NCI-H69 (cell line): ENCODE measurements around the gene CHST8.

ENCODE experiments used
- DNase-seq: peaks from one replicate; lab custom pipeline; 2025; lab: John Stamatoyannopoulos, UW

Gene CHST8

DNA sequence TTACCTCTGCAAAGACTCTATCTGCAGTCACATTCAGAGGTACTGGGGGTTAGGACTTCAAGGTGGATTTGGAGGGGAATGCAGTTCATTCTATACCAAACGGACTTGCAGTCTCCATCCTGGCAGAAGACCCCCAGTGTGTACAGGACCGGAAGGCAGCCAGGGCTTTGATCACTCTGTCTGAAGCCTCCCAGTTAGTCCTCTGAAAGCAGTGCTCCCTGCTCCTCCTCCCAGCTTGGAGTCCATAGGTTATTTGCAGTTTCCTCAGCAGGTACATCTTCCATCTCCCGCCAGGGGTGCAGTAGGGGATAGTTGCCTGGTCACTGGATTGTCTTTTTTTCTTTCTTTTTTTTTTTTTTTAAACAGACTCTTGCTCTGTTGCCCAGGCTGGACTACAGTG lies 96.1 kb downstream of the CHST8 start:
- no peak for DNase-seq

DNA sequence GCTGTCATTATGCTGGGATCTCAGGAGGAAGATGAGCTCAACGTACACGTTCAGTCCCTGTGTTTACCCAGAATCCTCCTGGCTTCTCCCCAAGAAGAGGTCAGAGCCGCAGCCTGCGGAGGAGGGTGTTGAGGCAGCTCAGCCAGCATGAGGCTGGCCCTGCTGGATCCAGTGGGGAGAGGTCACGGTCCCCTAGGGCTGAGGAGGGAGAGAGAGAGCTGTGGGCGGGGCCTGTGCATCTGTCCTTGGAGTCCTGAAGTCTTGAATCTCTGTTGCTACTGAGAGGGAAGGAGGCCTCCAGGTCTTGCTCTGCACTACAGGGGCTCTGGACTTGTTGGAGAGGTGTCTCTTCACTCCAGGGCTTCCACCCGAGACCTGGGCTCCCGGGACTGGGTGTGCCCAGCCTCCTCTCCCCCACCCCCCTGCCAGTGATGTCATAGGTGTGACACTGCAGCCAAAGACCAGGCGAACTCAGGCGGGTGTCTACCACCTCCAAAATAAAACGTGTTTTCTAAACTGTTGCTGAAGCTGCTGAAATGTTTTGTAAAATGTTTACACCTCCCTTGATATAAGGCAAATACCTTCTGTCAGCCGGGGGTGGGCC lies 97.0 kb downstream of the CHST8 start:
- DNase-seq, result no peak

DNA sequence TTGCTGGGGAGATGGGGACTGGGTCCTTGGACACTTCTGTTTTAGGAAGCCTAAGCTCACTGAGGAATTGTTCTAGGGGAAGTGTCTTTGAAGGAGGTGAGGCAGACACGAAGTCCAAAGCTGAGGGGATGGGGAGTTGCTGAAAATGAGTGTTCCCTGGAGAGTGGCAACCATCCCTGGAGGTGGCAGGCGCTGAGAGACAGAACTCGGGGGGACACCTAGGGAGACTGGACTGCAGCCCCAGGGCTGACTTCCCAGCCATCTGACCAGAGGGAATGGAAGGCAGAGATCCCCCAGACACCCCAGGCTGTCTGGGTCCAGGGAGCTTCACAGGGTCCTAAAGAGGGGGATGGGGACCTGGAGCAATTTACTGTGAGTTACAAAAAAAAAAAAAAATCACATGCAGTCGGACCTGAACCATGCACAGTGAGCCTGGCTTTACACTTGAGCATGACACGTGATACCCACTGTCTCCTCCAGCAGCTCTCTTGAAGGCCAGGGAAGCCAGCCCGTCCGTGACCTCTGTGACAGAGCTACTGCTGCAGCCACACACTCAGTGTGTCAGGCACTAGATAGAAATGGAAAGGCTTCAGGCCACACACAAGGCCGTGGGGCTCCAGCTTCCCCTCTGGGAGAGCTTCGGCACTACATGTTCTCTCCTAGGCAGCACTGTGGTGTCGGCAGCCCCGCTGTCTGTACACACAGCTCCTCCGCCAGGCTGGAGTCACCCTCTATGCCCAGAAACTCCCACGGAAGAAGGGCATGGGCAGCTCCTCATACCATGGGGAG lies 97.8 kb downstream of the CHST8 start:
- DNase-seq, result no peak

DNA sequence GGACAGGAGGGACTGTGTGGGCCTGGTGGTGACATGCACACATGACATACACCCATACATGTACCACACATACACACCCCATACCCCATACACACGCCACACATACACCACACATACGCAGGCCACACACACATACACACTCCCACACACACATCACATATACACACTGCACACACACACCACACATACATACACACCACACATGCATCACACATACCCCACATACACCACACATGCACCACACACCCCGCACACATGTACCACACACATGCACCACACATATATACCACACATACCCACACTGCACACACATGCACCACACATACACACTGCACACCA lies 98.4 kb downstream of the CHST8 start:
- no peak for DNase-seq

DNA sequence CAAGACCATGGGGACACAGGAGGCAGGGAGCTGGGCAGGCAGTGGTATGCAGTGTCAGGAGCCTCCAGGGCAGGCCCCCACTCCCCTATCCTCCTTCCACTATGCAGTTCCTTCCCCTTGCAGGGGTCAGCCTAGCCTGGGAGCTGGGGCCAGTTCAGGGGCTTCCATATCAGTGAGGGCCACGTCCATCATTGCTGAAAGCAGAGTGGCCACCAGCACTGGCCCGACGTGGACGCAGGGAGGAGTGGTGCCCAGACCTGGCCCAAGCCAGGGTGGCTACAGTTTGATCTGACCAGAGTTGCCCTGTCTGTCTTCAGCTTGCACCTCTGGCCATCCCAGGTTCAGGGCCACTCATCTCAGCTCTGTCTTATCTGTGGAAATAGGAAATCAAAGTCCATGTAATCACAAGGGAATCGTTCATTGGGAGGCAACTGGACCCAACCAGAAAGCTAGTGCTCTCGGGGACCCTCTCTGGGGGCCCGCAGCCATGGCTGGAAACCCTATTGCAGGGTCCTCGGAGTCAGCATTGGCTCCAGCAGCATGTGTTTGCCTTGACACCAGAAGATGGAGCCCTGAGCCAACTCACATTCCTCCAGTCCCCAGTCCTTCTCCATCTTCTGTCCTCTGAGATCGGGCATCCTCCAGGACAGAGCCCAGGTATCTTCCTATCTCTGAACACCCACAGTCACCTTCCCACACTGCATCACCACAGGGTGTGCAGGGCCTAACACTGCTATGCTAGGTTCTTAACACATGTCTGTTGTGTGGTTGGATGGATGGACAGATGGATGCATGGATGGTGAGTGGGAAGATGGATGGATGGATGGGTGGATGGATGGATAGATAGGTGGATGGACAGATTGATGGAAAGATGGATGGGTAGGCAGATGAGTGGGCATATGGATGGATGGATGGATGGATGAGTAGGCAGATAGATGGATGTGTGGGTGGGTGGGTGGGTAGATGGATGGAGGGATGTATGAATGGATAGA lies 99.2 kb downstream of the CHST8 start:
- DNase-seq, result peak; percentile 17

DNA sequence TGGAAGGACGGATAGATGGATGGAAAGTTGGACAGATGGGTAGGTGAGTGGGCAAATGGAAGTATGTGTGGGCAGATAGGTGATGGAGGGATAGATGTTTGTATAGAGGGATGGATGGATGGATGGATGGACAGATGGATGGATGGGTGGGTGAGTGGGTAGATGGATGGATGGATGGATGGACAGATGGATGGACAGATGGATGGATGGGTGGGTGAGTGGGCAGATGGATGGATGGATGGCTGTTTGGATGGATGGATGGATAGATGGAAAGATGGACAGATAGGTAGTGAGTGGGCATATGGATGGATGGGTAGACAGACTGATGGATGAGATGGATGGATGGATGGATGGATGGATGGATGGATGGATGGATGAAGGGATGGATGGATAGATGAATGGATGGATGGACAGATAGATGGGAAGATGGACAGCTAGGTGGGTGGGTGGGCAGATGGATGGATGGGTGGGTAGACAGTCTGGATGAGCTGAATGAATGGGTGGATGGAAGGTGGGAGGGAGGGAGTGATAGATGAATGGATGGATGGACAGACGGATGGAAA lies 100.1 kb downstream of the CHST8 start:
- no peak for DNase-seq

DNA sequence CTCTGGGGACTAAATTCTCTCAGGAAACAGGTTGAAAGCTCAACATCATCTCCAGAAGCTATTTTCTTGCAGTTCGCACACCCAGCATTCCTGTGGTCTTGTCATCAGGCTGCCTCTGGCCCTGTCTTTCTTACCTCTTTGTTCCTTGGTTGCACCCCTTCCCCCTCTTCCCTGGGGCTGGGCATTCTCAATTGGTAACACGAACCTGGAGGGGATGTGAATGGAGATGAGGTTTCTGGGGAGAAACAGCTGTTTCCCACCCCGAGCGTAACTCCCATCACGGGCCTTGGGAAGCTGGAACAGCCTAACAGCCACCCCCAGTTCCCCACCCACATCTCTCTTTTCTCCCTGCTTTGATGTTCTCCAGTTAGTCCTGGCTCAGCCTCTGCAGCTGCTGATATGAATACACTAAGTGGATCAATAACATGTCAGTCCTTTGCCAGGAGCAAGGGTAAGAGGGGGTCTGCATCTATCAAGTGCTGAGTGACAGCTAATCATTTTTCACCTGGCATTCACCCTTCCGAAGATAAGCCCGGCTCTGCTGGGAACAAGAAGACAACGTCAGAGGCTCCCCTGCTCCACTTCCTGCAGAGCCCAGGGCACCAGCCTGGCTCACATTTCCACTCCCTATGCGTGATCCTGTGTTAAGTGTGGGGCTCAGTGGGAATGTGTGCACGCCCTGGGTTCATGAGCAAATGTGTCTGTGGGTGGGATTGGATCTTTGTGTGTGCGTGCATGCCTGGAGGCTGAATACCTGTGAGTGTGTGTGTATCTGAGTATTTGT lies 100.9 kb downstream of the CHST8 start:
- DNase-seq, result no peak

DNA sequence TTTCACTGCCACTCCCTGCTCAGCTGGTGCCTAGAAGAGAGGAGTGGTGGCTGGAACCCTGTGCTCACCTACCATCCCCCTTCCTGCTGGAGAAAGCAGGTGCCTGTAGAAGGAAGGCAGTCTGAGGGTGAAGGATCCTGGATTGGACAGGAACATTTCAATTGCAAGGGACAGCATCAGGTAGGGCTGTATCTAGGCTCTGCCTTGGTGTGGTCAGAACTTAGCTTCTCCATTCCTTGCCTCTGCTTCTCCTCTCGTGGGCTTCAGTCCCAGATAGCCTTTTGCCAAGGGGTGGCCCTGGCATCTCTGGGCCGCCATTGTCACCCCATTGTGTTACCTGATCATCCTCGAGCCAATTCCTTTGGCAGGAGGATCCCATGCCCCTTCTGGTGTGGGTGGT lies 101.8 kb downstream of the CHST8 start:
- DNase-seq, result no peak

DNA sequence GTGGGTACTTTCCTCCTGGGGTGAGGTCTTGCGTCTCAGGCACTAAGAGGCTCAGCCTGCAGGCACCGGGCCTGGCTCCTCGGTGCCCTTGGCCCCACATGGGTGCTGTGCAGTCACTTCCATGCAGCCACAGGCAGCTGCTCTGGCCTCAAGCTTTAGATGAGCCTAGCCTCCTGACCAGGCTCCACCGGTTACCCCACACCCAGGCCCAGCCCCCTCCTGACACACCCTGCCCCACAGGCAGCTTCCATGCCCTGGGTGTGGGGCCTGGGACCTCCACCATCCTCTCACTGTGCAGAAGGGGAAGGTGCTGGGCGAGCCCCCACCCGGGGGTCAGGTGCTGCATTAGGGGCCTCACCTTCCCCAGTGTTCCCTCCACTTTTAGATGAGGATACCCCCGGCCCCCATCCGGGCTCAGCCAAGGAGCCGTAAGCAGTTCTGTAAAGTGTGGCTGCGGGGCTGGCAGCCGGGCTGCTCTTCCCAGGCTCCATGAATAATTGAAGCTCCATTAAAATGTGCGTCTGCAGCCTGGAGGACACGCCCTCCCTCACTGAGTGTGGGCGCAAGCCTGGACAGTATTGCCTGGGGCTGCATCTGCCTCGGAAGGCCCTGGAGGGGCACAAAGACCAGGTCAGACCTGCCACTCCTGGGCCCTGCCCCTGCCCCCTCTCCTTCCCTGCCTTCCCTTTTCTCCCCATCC lies 102.4 kb downstream of the CHST8 start:
- DNase-seq, result peak; percentile 18

DNA sequence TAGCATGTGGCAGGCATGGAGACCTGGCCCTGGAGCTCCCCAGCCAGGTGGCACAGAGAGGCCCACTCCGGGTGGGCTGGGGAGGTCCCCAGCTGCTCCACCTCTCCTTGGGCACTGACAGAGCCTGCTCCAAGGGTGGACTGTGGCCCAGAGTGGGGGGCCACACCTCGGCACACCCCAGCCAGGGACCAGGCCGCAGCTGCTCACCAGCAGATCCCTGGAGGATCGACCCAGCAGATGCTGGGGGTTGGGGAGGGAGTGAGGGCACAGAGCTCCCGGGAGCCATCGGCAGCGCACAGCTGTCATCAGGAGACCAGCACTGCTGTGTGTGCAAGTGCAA lies 102.9 kb downstream of the CHST8 start:
- DNase-seq, result peak; percentile 11

DNA sequence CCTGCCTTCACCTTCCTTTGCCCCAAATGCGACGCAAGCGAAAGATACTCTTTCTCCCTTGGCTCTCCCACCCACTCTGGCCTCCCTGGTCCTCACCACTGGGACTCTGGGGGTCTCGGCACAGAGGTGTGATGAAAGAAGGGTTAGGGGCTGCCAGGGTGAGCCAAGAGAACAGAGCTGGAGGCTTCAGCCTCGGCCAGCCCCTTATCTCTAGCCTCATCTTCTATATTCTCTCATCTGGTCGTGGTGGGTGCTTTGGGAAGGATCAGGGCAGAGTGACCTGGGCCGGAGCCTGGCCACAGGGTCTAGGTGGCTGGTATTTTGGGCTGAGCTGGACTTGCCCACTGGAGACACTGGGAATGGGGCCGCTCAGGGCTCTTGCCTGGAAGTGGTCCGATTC lies 103.8 kb downstream of the CHST8 start:
- no peak for DNase-seq

DNA sequence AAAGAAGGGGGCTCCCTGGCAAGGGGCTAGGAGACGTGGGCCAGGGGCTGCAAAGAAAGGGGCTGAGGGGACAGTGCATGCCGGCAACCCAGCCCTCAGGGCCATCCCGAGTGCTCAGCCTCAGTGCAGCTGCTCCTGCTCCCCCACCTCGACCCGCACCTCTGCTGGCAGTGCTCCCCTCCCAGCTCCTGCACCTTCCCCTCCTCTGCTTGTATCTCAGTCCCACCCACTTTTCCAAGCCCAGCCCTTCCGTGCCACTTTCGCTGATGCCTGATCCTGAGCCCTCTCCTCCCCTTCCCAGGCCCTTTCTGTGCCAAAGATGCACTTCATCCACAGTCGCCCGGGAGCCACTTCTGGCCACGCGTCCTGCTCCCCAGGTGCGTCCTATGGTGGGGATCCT lies 105.0 kb downstream of the CHST8 start:
- DNase-seq, result no peak

DNA sequence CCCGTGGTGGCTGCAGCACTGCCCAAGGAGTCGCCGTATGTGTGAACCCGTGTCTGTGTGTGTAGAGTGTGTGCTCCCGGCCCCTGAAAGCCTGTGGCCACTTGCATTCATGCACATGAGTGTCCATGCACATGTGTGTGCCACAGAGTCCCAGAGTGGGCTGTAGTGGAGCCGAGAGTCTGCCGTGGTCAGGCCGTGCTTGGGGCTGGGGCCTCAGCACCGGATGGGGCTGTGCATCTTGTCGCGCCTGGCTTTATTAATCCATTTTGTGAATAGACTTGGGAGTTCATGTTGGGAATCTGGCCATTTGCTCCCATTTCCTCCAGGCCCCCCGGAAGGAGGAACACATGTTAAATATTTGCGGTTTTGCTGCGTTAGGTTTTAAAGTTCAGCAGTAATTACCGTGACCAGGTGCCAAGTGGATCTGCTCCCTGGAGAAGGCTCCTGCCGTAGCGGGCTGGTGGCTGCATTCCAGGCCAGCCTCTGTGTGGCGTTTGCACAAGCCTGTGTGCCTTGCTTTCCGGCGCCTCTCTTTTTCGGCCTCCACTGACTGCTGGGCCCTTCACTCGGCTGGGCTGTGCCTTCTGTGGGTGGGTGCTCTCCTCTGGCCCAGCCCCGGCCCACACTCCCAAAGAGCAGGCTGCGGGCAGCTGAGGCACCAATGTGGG lies 105.7 kb downstream of the CHST8 start:
- peak; percentile 42 for DNase-seq

DNA sequence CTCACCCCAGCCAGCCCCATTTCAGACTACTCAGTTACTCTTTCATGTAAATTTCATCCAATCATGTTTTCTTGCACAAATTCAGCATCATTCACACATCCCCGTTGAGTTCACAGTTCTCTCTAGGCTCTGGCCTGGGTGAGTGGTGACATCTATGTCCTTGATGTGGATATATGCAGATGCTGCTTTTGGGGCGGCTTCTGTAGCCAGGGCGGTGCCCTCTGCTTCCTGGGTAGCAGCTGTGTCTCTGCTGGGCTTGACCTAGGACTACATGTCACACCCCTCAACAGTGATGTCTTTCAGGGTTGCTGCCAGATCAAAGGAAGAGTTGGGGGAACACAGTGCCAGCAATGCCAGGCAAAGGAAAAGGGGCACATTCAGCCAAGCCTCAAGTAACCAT lies 106.4 kb downstream of the CHST8 start:
- DNase-seq, result no peak

DNA sequence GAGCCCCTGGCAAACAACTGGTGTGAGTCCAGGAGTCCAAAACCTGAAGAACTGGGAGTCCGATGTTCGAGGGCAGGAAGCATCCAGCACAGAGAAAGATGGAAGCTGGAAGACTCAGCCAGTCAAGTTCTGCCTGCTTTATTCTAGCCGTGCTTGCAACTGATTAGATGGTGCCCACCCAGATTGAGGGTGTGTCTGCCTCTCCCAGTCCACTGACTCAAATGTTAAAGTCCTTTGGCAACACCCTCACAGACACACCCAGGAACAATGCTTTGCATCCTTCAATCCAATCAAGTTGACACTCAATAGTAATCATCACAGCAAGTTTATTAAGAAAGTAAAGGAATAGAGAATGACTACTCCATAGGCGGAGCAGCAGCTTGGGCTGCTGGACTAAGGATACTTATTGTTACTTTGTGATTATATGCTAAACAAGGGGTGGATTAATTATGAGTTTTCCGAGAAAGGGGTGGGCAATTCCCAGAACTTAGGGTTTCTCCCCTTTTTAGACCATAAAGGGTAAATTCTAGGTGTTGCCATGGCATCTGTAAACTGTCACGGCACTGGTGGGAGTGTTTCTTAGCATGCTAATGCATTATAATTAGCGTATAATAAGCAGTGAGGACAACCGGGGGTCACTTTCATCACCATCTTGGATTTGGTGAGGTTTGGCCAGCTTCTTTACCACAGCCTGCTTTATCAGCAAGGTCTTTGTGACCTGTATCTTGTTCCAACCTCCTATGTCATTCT lies 109.3 kb downstream of the CHST8 start:
- no peak for DNase-seq

DNA sequence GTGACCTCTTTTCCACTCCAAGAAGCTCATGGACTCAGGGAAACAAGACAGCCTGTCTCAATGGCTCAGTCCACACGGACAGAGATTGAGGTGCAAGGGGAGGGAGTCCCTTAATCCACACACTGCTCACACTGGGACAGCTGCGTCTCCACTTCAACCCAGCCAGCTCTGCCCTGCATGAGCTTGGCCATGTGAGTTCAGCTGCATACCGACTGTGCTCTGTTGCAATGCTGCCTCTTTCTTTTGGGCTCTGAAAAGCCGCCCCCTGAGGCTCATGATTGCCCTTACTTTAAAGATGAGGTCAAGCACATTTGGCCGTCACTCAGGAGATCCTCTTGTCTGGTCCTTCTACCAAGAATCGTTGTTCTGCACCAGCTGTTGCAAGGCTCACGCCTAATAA lies 110.1 kb downstream of the CHST8 start:
- DNase-seq, result peak; percentile 7

DNA sequence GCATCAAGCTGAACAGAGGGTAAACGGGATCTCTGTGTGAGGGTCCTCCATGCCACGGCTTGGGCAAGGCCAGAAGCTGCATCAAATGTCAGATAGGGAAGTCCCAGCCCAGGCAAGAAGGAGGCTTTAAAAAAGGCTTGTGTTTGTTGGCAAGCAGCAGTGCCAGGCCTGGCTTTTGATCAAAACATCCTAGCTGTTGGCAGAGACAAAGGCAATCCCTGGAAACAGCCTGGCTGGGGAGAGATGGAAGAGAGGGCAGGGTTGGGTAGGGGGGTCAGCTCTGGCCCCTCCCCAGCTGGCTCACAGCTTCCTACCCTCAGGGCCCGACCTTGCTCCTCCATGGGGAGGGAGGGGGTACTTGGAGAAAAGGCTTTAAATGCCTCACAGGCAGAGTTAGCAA lies 113.2 kb downstream of the CHST8 start:
- no peak for DNase-seq

DNA sequence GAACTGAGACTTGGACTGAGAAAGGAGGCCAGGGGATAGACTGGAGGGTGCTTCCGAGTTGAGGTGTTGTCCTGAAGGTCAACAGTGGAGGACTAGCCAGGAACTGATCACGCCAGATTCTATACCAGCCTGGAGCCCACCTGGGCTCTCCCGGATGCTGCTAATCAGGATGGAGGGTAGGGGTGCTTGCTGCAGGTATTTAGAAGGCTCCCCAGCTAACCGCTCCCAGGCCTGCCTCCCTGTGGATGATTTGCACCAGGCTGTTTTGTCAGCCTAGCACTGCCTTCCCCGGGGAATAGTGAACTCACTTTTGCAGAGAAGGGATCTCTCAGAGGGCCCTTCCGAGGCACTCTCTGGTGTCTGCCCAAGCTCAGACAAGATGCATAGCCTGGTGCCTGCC lies 114.4 kb downstream of the CHST8 start:
- DNase-seq, result no peak

DNA sequence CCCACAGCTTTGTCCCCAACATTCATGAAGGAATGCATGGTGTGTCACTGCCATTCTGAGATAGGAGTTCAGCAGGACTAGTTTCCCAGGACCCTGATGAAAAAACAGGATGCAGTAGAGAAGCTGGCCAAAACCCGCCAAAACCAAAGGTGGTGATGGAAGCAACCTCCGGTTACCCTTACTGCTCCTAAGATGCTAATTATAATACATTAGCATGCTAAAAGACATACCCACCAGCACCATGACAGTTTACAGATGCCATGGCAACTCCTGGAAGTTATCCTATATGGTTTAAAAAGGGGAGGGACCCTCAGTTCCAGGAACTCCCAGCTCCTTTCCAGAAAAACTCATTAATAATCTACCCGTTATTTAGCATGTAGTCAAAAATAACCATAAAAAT lies 115.0 kb downstream of the CHST8 start:
- DNase-seq, result no peak
